ENCODE data around the gene ASTN2.

ASTN2 gene

DNA sequence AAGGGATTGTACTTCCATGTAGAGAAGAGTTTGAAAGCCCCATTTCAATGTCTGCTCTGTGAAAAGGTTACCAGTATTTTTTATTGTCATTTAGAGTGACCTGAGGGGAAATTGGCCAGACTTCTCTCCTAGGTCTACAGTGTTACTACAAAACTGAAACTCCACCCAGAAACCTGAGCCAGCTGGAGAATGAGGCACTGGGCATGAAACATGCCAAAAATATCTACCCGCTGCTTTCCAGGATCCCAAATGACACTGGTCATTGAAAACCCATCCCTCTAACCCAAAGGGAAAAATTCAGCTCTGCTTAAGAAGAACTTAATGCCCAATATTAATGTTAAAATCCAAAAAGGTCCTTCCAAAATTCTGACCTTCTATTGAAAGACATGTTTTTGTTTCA lies 826.9 kb downstream of the ASTN2 start:
- no peaks in the 10 kb centered on the region for H3K36me3 ChIP-seq (ENCODE audit: insufficient read depth, low read length)

DNA sequence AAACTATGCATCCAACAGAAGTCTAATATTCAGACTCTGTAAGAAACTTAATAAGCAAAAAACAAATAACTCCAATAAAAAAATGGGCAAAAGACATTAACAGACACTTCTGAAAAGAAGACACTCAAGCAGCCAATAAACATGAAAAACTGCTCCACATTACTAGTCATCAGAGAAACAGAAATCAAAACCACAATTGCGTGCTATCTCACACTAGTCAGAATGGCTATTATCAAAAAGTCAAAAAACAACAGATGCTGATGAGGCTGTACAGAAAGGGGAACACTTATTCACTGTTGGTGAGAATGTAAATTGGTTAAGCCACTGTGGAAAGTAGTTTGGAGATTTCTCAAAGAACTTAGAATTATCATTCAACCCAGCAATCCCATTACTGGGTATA lies 829.0 kb downstream of the ASTN2 start:
- Histone ChIP-seq H3K4me1 (ENCODE audit: insufficient read depth, low read length, severe bottlenecking) (no peaks in the 10 kb centered on the region), H3K9me3 (ENCODE audit: low read length) (no peaks in the 10 kb centered on the region), H3F3A (ENCODE audit: insufficient read depth, low read length) (no peaks in the 10 kb centered on the region), H4K20me1 (ENCODE audit: insufficient read depth, low read length) (no peaks in the 10 kb centered on the region), H3K4me2 (ENCODE audit: low read length) (no peak overlapping the region), H3K4me3 (ENCODE audit: low read depth, low read length, poor library complexity, severe bottlenecking) (no peak overlapping the region), H3K27ac (ENCODE audit: low read depth, low read length, poor library complexity, severe bottlenecking) (no peak overlapping the region), H3K36me3 (ENCODE audit: insufficient read depth, low read length) (no peaks in the 10 kb centered on the region), H2AFZ (ENCODE audit: low read length) (no peak overlapping the region), H3K79me2 (ENCODE audit: insufficient read depth, low read length) (no peaks in the 10 kb centered on the region), H3K9ac (ENCODE audit: low read length) (no peak overlapping the region), H3K9me2 (ENCODE audit: low read depth, low read length) (no peaks in the 10 kb centered on the region), H3K27me3 (ENCODE audit: insufficient read depth, low read length) (peaks cover 2% of the 10 kb centered on the region; the same call in 1 of the 2 replicates)
- TF ChIP-seq, protein P1, sequence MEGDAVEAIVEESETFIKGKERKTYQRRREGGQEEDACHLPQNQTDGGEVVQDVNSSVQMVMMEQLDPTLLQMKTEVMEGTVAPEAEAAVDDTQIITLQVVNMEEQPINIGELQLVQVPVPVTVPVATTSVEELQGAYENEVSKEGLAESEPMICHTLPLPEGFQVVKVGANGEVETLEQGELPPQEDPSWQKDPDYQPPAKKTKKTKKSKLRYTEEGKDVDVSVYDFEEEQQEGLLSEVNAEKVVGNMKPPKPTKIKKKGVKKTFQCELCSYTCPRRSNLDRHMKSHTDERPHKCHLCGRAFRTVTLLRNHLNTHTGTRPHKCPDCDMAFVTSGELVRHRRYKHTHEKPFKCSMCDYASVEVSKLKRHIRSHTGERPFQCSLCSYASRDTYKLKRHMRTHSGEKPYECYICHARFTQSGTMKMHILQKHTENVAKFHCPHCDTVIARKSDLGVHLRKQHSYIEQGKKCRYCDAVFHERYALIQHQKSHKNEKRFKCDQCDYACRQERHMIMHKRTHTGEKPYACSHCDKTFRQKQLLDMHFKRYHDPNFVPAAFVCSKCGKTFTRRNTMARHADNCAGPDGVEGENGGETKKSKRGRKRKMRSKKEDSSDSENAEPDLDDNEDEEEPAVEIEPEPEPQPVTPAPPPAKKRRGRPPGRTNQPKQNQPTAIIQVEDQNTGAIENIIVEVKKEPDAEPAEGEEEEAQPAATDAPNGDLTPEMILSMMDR (IDR thresholded peaks at IDR 0.05; ENCODE audit: low read length) = no peak
- no peak for TF ChIP-seq EZH2 (IDR thresholded peaks at IDR 0.05; ENCODE audit: borderline replicate concordance, low read length)

More for the DNA sequence above, 826.9 kb downstream of the ASTN2 start:
- Histone ChIP-seq H3K4me2 (ENCODE audit: low read length) (no peak overlapping the region), H2AFZ (ENCODE audit: low read length) (no peak overlapping the region), H4K20me1 (ENCODE audit: insufficient read depth, low read length) (no peaks in the 10 kb centered on the region), H3K4me1 (ENCODE audit: insufficient read depth, low read length, severe bottlenecking) (no peaks in the 10 kb centered on the region), H3K9ac (ENCODE audit: low read length) (no peak overlapping the region), H3K79me2 (ENCODE audit: insufficient read depth, low read length) (no peaks in the 10 kb centered on the region), H3K9me2 (ENCODE audit: low read depth, low read length) (no peaks in the 10 kb centered on the region), H3K27ac (ENCODE audit: low read depth, low read length, poor library complexity, severe bottlenecking) (no peak overlapping the region), H3K27me3 (ENCODE audit: insufficient read depth, low read length) (no peaks in the 10 kb centered on the region), H3F3A (ENCODE audit: insufficient read depth, low read length) (no peaks in the 10 kb centered on the region), H3K4me3 (ENCODE audit: low read depth, low read length, poor library complexity, severe bottlenecking) (no peak overlapping the region), H3K9me3 (ENCODE audit: low read length) (no peaks in the 10 kb centered on the region)
- TF ChIP-seq EZH2 (IDR thresholded peaks at IDR 0.05; ENCODE audit: borderline replicate concordance, low read length) = no peak
- TF ChIP-seq, protein P1 (IDR thresholded peaks at IDR 0.05; ENCODE audit: low read length) = no peak

DNA sequence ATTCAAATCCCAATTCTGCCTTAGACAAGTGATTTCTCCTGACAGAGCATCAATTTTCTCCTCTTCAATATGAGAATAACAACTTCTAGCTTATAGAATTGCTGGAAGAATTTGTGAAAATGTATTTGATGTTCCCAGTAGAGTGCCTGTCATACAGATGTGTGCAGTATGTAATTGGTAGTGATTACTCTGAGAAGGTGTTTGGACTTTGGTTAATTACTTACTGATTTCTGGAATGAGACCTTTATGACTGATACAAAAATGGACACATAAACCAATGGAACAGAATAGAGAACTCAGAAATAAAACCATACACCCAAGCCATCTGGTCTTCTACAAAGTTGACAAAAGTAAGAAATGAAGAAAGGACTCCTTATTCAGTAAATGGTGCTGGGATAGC lies 829.7 kb downstream of the ASTN2 start:
- Histone ChIP-seq H3K4me3 (ENCODE audit: low read depth, low read length, poor library complexity, severe bottlenecking) (no peak overlapping the region), H3K36me3 (ENCODE audit: insufficient read depth, low read length) (no peaks in the 10 kb centered on the region), H3K9me2 (ENCODE audit: low read depth, low read length) (no peaks in the 10 kb centered on the region), H3K9me3 (ENCODE audit: low read length) (no peaks in the 10 kb centered on the region), H3K27me3 (ENCODE audit: insufficient read depth, low read length) (peaks cover 2% of the 10 kb centered on the region; the same call in 1 of the 2 replicates), H3K79me2 (ENCODE audit: insufficient read depth, low read length) (no peaks in the 10 kb centered on the region), H3K4me1 (ENCODE audit: insufficient read depth, low read length, severe bottlenecking) (no peaks in the 10 kb centered on the region), H3K9ac (ENCODE audit: low read length) (no peak overlapping the region), H4K20me1 (ENCODE audit: insufficient read depth, low read length) (no peaks in the 10 kb centered on the region), H3K27ac (ENCODE audit: low read depth, low read length, poor library complexity, severe bottlenecking) (no peak overlapping the region), H3K4me2 (ENCODE audit: low read length) (no peak overlapping the region), H2AFZ (ENCODE audit: low read length) (no peak overlapping the region), H3F3A (ENCODE audit: insufficient read depth, low read length) (no peaks in the 10 kb centered on the region)
- TF ChIP-seq EZH2 (IDR thresholded peaks at IDR 0.05; ENCODE audit: borderline replicate concordance, low read length) = no peak

DNA sequence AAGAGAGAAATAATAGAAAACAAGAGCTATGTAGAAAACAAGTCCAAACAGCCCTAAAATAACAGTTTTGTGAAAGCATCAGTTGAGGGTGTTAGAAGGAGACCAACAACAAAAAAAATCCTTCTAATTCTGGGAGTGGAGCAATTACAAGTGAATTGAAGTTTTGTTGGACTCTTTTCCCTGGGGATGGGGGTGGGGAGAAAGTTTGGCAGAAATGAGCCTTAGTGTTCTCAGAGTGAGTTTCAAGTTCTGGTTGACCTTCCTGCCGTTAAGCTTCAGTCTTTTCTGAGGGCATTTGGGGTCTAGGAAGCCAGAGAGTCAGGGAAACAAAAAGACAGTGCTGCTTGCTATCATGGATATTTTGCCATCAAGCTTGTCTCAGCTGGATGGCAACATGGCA lies 834.0 kb downstream of the ASTN2 start:
- Histone ChIP-seq H3K79me2 (ENCODE audit: insufficient read depth, low read length) (no peaks in the 10 kb centered on the region), H3K27ac (ENCODE audit: low read depth, low read length, poor library complexity, severe bottlenecking) (no peak overlapping the region), H3K27me3 (ENCODE audit: insufficient read depth, low read length) (peaks cover 2% of the 10 kb centered on the region; the same call in 1 of the 2 replicates), H3K9me3 (ENCODE audit: low read length) (no peaks in the 10 kb centered on the region), H2AFZ (ENCODE audit: low read length) (no peak overlapping the region), H3K36me3 (ENCODE audit: insufficient read depth, low read length) (no peaks in the 10 kb centered on the region), H3F3A (ENCODE audit: insufficient read depth, low read length) (no peaks in the 10 kb centered on the region), H3K4me3 (ENCODE audit: low read depth, low read length, poor library complexity, severe bottlenecking) (no peak overlapping the region), H4K20me1 (ENCODE audit: insufficient read depth, low read length) (no peaks in the 10 kb centered on the region), H3K9ac (ENCODE audit: low read length) (no peak overlapping the region), H3K9me2 (ENCODE audit: low read depth, low read length) (no peaks in the 10 kb centered on the region), H3K4me1 (ENCODE audit: insufficient read depth, low read length, severe bottlenecking) (no peaks in the 10 kb centered on the region), H3K4me2 (ENCODE audit: low read length) (no peak overlapping the region)
- TF ChIP-seq EZH2 (IDR thresholded peaks at IDR 0.05; ENCODE audit: borderline replicate concordance, low read length) = no peak
- TF ChIP-seq, protein P1 (IDR thresholded peaks at IDR 0.05; ENCODE audit: low read length) = no peak

All from OCI-LY1 (cell line).